Epithelial cell of proximal tubule (primary cell): ENCODE data around the gene SRF. TPM values are rescaled to one million over a fixed set of nuclear protein-coding genes. Genes with fewer than 3 reads are reported as not detected.

Experiments used
- DNase-seq: peaks from one replicate; pipeline ENCODE4 v3.0.0-alpha.2; 2011; ENCODE audit warnings: low read depth
- H3K4me3 ChIP-seq: 2 replicates; pipeline ENCODE4 v1.5.1; 2011; ENCODE audit warnings: low read depth, mild to moderate bottlenecking, low read length
- CTCF ChIP-seq: conservative IDR thresholded peaks from 2 replicates; pipeline ENCODE4 v1.5.1; 2012; ENCODE audit warnings: low read depth, mild to moderate bottlenecking, low read length
- total RNA-seq: library from RNA; depleted of rRNA; stranded (reverse); fragments of >200 nt; gene quantifications from 2 replicates; pipeline ENCODE4 v1.2.3, GENCODE V29; 2015

Gene SRF
- total RNA-seq, 1 donor from 2014 or later = 25.0 TPM

- no peak overlapping the region for H3K4me3 ChIP-seq
- no peak for TF ChIP-seq CTCF
- DNase-seq = no peak
Observed at GRCh38 chr6:43147691-43148477, 23.2 kb upstream of the SRF start.

- H3K4me3 ChIP-seq = no peak overlapping the region
- TF ChIP-seq CTCF = no peak
- no peak for DNase-seq
Observed at GRCh38 chr6:43149265-43149664, 21.8 kb upstream of the SRF start.

DNA sequence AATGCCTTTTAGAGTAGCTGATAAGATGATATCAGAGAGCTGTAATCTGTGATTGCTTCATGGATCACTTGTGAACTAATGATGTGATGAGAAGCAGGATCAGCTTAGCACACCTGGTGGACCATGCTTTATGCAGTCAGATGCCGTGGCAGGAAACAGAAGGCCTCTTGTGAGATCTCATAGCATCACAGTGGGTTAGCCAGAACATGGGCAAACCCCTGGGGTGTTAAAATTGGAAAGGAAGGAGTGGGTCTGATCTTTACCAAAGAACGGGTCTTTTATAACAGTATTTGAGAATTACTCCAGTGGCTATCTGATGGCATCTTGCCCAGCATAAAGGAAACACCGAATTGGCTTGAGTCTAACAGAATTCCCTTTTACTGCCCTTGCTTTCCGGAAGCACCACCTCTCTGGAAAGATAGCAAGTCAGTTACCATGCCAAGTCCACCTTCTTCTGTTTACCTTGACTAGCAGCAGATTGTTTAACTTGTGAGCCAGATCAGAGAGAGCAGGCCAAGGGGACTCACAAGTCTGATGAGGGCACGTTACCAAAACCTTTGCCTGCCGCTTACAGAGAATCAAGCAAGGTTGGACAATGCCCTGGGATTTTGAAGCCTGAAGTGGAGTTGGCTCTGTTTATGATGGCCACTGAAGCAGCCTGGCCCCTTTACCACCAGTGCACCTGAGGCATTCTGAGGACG lies 20.9 kb upstream of the SRF start:
- H3K4me3 ChIP-seq = no peak overlapping the region
- no peak for DNase-seq
- no peak for TF ChIP-seq CTCF

DNA sequence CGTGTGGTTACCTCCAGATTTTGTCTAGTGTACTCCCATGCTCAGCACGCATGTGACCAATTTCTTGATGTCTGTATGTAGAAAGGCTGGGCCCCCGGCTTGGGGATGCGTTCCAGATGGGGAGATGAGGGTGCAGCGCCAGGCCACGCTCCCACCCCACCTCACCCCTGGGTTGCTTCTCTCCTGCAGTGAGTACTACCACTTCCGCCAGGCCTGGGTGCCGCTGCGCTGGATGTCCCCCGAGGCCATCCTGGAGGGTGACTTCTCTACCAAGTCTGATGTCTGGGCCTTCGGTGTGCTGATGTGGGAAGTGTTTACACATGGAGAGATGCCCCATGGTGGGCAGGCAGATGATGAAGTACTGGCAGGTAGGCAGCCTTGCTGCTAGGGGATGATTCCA lies 11.5 kb upstream of the SRF start:
- no peak overlapping the region for H3K4me3 ChIP-seq
- DNase-seq = no peak
- no peak for TF ChIP-seq CTCF

DNA sequence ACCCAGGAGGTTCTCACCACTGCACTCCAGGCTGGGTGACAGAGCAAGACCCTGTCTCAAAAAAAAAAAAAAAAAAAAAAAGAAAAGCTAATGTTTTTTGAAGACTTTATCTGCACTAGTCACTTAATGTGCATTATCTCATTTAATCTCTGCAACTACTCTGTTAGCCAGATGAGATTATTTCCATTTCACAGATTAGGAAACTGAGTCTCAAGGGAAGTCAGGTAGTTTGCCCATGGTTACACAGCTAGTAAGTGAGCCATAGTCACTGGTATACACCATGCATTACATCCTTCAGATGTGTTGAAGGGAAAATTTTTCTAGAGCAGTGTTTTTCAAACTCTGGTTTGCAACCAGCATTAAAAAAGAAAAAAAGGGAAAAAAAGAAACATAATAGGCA lies 7.2 kb upstream of the SRF start:
- no peak overlapping the region for H3K4me3 ChIP-seq
- no peak for TF ChIP-seq CTCF
- DNase-seq = no peak

DNA sequence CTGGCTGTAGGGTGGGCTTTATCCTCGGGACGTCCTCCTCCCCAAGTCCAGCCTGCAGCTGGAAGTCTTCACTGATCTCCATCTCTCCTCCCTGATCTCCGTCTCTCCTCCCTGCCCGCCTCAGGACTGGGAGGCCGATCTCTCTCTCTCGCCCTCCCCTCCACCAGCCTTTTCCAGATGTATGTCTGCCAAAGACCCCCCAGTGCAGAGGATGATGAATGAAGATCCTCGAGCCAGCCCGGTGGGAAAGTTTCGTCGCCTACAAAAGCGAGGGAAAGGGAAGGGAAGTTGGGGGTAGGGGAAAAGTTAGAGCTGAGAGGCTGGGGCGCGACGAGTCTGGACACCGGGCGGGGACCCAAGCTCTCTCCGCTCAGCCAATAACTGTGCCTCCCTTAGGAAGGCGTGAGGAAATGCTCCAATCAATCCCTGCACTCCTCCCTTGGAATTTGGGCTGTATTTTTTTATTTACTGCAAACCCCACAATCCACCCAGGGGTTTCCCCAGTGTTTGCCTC lies 595 bp upstream of the SRF start:
- no peak for TF ChIP-seq CTCF
- DNase-seq = no peak
- peak overlapping the region; percentile 73 for H3K4me3 ChIP-seq
